DOHH2 (cell line): Measurements from ENCODE around the gene MYEF2.
A peak's percentile ranks its signal among the peaks of the same experiment; 100 is the strongest.

ENCODE experiments used
- H3F3A ChIP-seq: fragments of 200-600 bp; sonication (generic), shearing (Covaris generic); 2 replicates; pipeline ENCODE4 v1.6.0; 2016; ENCODE audit warnings: antibody characterized with exemption, mild to moderate bottlenecking; ENCODE audit not compliant: control insufficient read depth, insufficient read depth
- H3K27ac ChIP-seq: fragments of 200-600 bp; sonication (generic); 2 replicates; pipeline ENCODE4 v1.5.1; 2014; ENCODE audit warnings: low read depth, mild to moderate bottlenecking, low read length, moderate library complexity
- H3K27me3 ChIP-seq: fragments of 200-600 bp; sonication (generic); 2 replicates; pipeline ENCODE4 v1.6.1; 2014; ENCODE audit warnings: mild to moderate bottlenecking, low read length, mixed read lengths; ENCODE audit not compliant: control insufficient read depth
- H3K36me3 ChIP-seq: fragments of 200-600 bp; sonication (generic); 2 replicates; pipeline ENCODE4 v1.6.1; 2014; ENCODE audit warnings: mild to moderate bottlenecking, low read length, moderate library complexity, mixed read lengths; ENCODE audit not compliant: control insufficient read depth
- H3K4me1 ChIP-seq: fragments of 200-600 bp; sonication (generic); 2 replicates; pipeline ENCODE4 v1.6.1; 2014; ENCODE audit warnings: mild to moderate bottlenecking, low read length, mixed read lengths; ENCODE audit not compliant: control insufficient read depth
- H3K4me2 ChIP-seq: fragments of 200-600 bp; sonication (generic); 2 replicates; pipeline ENCODE4 v1.6.0; 2014; ENCODE audit warnings: mild to moderate bottlenecking, low read length, moderate library complexity
- H3K4me3 ChIP-seq: fragments of 200-600 bp; sonication (generic); 2 replicates; pipeline ENCODE4 v1.5.1; 2014; ENCODE audit warnings: mild to moderate bottlenecking, low read length, mixed read lengths
- H3K79me2 ChIP-seq: fragments of 200-600 bp; sonication (generic); 2 replicates; pipeline ENCODE4 v1.6.1; 2014; ENCODE audit warnings: mild to moderate bottlenecking, low read length, mixed read lengths; ENCODE audit not compliant: control insufficient read depth
- H3K9me2 ChIP-seq: fragments of 200-600 bp; sonication (generic); replicated peaks from 2 replicates; pipeline ENCODE4 v1.6.1; 2014; ENCODE audit warnings: mild to moderate bottlenecking, low read length, mixed read lengths; ENCODE audit not compliant: control insufficient read depth
- H3K9me3 ChIP-seq: fragments of 200-600 bp; sonication (generic); 2 replicates; pipeline ENCODE4 v1.6.1; 2014; ENCODE audit warnings: antibody characterized with exemption, low read length, mixed read lengths; ENCODE audit not compliant: control insufficient read depth, insufficient read depth
- H4K20me1 ChIP-seq: fragments of 200-600 bp; sonication (generic); 2 replicates; pipeline ENCODE4 v1.6.0; 2014; ENCODE audit warnings: low read depth, mild to moderate bottlenecking, antibody characterized with exemption, low read length, moderate library complexity; ENCODE audit not compliant: control insufficient read depth, insufficient read depth
- EZH2phosphoT487 ChIP-seq: fragments of 200-600 bp; sonication (generic); IDR thresholded peaks from 2 replicates; pipeline ENCODE4 v1.6.1; 2017; ENCODE audit warnings: borderline replicate concordance, mild to moderate bottlenecking, antibody characterized with exemption, low read length, moderate library complexity, mixed read lengths
- TF ChIP-seq, protein P1 (sequence below): fragments of 200-600 bp; sonication (generic); IDR thresholded peaks from one replicate; pipeline ENCODE4 v1.5.1; 2014; ENCODE audit warnings: antibody characterized with exemption, mild to moderate bottlenecking, low read depth, low read length; ENCODE audit not compliant: poor library complexity, severe bottlenecking

The MYEF2 gene

DNA sequence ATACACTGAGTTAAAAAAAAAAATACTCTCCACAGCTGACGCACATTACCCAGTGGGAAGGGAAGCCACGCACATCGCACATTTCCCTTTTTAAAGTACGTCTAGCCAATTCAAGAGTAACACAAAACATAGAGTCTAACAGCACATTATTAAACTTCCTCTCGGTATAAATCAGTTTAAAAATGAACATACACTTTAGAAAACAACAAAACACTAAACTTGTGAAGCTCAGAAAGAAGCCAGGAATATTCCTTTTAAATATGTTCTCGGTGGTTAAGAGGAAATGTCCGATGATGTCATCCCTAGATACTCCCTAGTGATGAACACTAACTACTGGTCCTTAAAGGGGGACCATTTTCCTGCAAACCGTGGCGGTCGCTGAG, 721 bp downstream of the MYEF2 start:
- Histone ChIP-seq H4K20me1 (no peaks in the 10 kb centered on the region), H3K79me2 (peaks cover 56% of the 10 kb centered on the region), H3K27me3 (0 out of 2 replicates have a peak, but pooled peaks cover 2% of the 10 kb centered on the region), H3F3A (no peaks in the 10 kb centered on the region), H3K4me2 (peak overlapping the region; percentile 75), H3K27ac (peak overlapping the region; percentile 57), H3K4me1 (peaks cover 25% of the 10 kb centered on the region), H3K9me3 (no peaks in the 10 kb centered on the region), H3K9me2 (no peaks in the 10 kb centered on the region), H3K4me3 (peak overlapping the region; percentile 74), H3K36me3 (peaks cover 12% of the 10 kb centered on the region)
- TF ChIP-seq, protein P1, sequence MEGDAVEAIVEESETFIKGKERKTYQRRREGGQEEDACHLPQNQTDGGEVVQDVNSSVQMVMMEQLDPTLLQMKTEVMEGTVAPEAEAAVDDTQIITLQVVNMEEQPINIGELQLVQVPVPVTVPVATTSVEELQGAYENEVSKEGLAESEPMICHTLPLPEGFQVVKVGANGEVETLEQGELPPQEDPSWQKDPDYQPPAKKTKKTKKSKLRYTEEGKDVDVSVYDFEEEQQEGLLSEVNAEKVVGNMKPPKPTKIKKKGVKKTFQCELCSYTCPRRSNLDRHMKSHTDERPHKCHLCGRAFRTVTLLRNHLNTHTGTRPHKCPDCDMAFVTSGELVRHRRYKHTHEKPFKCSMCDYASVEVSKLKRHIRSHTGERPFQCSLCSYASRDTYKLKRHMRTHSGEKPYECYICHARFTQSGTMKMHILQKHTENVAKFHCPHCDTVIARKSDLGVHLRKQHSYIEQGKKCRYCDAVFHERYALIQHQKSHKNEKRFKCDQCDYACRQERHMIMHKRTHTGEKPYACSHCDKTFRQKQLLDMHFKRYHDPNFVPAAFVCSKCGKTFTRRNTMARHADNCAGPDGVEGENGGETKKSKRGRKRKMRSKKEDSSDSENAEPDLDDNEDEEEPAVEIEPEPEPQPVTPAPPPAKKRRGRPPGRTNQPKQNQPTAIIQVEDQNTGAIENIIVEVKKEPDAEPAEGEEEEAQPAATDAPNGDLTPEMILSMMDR: no peak
- no peak for TF ChIP-seq EZH2phosphoT487

GRCh38 chr15:48176957-48177356, 1.1 kb downstream of the MYEF2 start:
- H3K4me3 ChIP-seq: peak overlapping the region; percentile 74
- peaks cover 60% of the 10 kb centered on the region for H3K79me2 ChIP-seq
- no peaks in the 10 kb centered on the region for H3K27me3 ChIP-seq
- no peaks in the 10 kb centered on the region for H3K9me3 ChIP-seq
- no peaks in the 10 kb centered on the region for H3F3A ChIP-seq
- H3K4me2 ChIP-seq: peak overlapping the region; percentile 75
- H3K27ac ChIP-seq: 0 out of 2 replicates have a peak overlapping the region, but pooled peaks have one; percentile 57
- peaks cover 25% of the 10 kb centered on the region for H3K4me1 ChIP-seq
- TF ChIP-seq EZH2phosphoT487: no peak
- TF ChIP-seq, protein P1: no peak
- peaks cover 12% of the 10 kb centered on the region for H3K36me3 ChIP-seq
- no peaks in the 10 kb centered on the region for H3K9me2 ChIP-seq
- H4K20me1 ChIP-seq: no peaks in the 10 kb centered on the region

GRCh38 chr15:48176112-48176511, 2.0 kb downstream of the MYEF2 start:
- TF ChIP-seq, protein P1: no peak
- TF ChIP-seq EZH2phosphoT487: no peak

GRCh38 chr15:48175126-48175525, 3.0 kb downstream of the MYEF2 start:
- no peaks in the 10 kb centered on the region for H4K20me1 ChIP-seq
- H3K27me3 ChIP-seq: no peaks in the 10 kb centered on the region
- peaks cover 12% of the 10 kb centered on the region for H3K36me3 ChIP-seq
- H3K9me2 ChIP-seq: no peaks in the 10 kb centered on the region
- TF ChIP-seq, protein P1: no peak
- TF ChIP-seq EZH2phosphoT487: no peak
- H3K4me2 ChIP-seq: peak overlapping the region; percentile 17
- no peak overlapping the region for H3K27ac ChIP-seq
- H3K4me3 ChIP-seq: no peak overlapping the region
- peaks cover 78% of the 10 kb centered on the region for H3K79me2 ChIP-seq
- H3K9me3 ChIP-seq: no peaks in the 10 kb centered on the region
- H3F3A ChIP-seq: no peaks in the 10 kb centered on the region
- peaks cover 25% of the 10 kb centered on the region for H3K4me1 ChIP-seq

More at GRCh38 chr15:48176112-48176511, 2.0 kb downstream of the MYEF2 start:
- Histone ChIP-seq H3K79me2 (peaks cover 69% of the 10 kb centered on the region), H3K9me3 (no peaks in the 10 kb centered on the region), H3K27me3 (no peaks in the 10 kb centered on the region), H3K9me2 (no peaks in the 10 kb centered on the region), H3K4me2 (peak overlapping the region; percentile 75), H3K4me1 (peaks cover 25% of the 10 kb centered on the region), H4K20me1 (no peaks in the 10 kb centered on the region), H3K27ac (no peak overlapping the region), H3F3A (no peaks in the 10 kb centered on the region), H3K4me3 (peak overlapping the region; percentile 74), H3K36me3 (peaks cover 12% of the 10 kb centered on the region)
